HG03342 (cell line): ENCODE measurements around the gene GABRG3.

ENCODE experiments used
- ATAC-seq: cut with Tn5 transposase; IDR thresholded peaks from one replicate; pipeline ENCODE4 v1.9.1; 2021; ENCODE audit warnings: mild to moderate bottlenecking, moderate library complexity; ENCODE audit not compliant: unreplicated experiment

GABRG3 gene

DNA sequence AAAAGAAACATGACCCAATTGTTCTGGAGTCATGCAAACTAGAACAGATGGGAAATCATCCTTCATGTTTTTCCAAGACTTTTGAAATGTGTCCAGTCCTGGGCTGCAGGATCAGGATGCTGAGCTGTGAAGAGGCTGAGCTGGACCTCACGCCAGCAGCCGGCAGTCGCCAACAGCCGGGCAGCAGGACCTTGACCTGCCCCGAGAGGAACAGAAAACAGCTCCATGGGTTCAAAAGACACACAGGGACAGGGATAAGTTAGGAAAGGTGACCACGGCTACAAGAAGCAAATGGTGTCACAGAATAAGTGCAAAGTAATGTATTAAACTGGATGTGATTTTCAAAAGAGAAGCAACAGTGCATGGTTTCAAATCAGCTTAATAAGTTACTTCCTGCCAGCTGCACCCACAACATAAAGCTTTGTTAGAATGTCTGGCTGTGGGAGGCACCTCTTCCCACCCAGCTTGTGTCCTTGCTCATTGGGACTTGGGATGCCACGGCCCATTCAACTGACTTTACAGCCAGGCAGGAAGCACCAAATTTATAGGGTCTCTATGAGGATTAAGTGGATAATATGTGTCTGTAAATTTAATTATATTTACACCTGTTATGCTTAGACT lies 266.4 kb downstream of the GABRG3 start:
- ATAC-seq: no peak

DNA sequence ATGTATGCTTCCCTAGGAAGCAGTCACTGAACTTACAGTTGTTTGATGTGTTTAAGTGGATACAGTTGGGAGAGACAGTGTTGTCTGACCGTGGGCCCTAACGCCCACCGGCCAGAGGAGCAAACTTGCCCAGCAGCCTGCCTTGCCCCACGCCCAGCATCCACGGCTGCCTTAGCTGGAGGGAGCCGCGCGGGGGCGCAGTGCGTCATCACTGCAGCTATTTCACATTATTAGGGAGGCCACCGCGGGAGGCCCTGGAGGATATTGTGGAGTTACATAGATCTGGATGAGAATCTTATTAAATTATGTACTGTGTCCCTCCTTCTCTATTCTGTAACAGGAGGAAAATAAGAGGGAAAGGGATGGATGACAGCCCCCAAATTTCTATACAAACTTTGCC lies 267.2 kb downstream of the GABRG3 start:
- no peak for ATAC-seq

DNA sequence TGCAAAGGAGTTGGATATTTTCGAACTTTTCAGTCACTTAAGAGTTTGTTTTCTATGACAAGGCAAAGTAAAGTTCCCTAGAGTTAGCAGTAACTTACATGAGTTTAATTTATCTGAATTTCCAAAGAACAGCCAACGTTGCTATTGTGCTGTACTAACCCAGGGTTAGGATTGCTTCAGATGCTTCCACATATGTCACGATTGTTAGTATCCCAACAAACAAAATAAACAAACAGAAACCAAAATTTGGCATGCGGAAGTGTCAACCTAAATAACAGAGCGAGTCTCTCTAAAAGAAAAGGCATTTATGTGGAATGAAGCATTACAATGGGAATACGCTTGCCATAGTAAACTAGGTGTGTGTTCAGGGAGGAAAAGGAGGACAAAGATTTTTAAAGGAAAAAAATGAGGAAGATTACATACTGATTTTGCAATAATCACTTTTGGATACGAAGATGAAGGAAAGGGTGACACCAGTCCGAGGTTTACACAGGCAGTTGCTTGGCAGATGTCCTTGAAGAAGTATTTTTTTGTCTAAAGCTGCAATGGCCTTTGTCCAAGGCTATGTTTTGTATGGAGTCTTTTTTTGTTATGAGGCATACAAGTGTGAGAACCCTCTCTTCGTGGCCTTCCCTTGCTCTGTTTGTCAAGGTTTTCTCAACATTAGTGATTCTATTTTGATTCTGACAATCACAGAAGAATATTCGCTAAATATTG lies 267.9 kb downstream of the GABRG3 start:
- ATAC-seq: no peak

DNA sequence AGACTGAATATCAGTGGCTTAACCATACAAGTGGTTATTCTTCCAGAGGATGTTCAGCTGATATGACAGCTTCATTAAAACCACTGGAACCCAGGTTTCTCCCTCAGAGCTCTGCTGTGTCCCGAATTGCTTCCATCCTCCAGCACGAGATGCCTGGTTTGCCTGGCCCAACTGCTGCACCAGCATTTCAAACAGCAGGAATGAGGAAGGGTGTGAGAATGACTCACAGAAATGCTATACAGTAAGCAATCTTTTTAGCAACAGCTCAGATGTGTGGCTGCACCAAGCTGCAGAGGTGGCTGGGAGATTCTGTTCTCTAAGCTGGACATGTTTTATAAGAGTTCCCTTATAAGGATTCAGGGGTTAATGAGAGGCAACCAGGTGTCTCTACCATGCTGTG lies 271.0 kb downstream of the GABRG3 start:
- no peak for ATAC-seq

DNA sequence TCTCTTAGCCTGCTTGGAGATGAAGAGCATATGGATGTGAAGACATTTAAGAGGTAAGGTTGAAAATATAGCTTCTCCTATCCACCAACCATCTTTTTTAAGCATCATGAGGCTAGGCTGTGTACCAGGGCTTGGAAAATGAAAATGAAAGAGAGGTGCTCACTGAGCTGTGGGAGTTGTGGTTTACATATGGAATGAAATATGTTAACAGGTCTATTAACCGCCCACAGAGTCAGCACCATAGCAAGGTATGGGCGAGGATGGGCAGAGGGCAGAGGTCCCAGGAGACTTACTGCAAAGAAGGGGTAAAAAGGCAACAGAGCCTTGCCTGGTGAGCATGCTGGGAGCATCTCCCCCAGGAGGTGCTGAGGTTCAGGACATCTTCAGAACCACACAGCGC lies 273.1 kb downstream of the GABRG3 start:
- no peak for ATAC-seq

DNA sequence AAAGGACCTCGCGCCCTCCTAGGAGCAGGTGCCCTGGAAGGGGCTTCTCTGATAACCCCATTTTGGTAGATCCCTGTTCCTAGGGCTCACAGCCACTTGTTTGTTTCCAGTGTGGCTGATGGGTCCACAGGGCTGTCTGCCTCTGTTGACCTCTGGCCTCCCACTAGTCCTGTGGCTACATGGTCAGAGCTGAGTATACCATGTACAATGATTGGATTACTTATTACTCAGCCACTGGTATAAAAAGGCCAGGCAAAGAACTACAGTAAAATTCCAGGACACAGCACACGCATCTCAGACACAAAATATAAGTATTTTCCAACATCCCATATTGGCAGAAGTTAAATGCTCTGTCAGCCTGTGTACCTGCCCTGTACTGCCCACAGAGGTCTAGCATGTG lies 277.3 kb downstream of the GABRG3 start:
- ATAC-seq: no peak

DNA sequence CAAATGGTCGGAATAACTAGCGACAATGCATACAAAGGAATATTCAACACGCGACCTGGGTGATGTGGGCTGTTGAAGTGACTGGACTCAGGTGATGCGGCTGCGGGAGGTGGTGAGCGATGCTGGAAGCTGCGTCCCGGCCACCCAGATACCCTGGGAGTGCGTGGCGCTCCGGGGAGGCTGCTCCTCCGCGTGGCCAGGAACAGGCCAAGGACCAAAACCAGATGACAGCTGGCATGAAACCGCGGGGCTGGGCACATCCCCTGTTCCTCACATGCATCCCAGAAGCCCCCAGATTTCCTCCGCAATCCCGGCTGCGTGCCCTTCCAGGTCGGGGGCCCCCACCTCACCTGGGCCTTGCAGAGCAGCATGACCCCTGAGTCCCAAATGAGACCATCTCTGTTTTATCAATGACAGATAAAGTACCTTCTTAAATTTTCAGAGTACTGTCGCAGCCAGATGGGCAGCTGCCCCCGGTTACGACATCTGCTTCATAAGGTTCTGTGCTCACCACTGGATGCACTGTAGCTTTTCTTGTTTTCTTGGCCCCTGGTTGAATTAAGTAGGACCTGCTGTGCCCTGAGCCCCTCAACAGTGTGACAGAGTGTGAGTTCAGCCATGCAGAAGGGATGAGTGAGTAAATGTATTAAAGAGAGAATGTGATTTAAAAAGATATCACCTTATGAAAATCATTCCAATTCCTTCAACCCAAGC lies 278.2 kb downstream of the GABRG3 start:
- ATAC-seq: no peak

DNA sequence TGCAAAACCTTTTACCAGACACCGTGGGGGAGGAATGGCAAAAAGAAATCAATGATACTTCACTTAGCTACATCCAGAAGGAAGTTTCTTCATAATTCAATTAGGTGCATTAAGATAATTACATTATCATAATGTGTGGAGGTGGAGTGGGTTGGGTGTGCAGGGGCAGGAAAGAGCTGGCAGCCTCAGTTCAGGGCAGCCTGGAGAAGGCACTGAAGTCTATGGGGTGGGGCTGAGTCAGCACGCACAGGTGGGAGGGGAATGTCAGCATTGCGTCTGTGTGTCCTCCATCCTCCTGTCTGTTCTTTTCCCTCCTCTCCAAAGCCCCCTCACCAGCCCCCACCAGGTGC lies 278.8 kb downstream of the GABRG3 start:
- no peak for ATAC-seq

DNA sequence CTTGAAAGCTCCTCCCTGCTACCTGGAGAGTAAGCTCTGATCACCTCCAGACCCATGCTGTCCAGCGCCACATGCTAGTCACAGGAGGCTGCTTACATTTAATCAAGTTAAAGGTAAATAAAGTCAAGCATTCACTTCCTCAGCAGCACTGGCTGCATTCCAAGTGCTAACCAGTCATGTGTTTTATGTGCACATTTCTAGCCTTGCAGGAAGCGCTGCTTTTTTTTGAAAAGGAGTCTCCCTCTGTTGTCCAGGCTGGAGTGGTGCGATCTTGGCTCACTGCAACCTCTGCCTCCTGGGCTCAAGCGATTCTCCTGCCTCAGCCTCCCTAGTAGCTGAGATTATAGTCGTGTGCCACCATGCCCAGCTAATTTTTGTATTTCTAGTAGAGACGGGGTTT lies 279.2 kb downstream of the GABRG3 start:
- ATAC-seq: no peak

DNA sequence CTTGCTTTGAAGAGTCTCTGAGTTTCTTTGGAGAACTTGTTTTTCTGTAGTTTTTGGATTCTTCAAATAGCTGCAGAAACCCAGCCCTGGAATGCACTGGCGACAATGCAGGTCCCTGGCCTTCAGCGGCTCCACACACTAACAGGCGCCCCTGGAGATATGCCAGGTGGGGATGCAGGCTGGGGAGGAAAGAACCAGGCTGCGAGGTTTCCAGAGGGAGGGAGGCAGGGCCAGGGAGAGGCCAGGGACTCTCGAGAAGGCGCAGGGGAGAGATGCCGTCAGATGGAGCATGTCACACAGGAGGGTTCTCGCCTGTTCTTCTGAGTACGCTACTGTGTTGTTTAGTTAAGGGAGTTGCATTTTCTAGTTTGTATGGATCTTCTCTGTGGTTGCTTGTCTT lies 283.1 kb downstream of the GABRG3 start:
- ATAC-seq: no peak

DNA sequence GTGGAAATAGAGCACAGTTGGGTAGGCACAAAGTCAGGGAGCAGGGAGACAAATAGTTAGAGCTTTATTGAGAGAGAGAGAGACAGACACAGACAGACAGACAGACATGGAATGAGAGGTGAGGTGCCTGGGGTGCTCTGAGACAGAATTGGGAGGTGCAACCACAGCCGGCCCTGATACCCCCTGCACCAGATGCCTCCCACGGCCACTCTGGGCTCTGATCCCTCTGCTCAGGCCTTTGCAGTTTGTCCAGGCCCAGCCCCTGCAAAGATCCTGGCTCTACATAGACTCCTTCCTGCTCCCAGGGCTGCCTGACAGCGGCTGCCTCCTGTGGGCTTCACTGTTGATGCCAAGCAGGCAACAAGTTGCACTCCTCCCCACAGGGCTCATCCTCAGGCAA lies 283.8 kb downstream of the GABRG3 start:
- no peak for ATAC-seq

DNA sequence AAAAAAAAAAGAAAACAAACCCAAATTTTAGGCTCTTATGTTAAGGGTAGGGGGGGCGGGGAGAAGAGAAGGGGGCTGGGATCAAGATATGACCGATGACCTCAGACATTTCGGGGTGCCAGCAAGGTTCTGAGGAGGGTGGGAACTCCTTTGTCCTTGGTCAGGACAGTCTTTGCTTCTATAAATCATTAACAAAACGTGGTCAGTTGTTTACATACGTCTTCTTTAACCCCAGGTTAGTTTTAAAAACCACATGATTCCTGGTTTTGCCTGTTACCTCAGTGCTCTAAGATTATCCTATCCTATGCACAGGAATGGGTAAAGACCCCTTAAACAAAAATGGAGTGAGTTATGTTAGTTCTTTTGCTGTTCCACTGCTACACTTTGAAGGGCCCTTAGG lies 285.5 kb downstream of the GABRG3 start:
- ATAC-seq: no peak

DNA sequence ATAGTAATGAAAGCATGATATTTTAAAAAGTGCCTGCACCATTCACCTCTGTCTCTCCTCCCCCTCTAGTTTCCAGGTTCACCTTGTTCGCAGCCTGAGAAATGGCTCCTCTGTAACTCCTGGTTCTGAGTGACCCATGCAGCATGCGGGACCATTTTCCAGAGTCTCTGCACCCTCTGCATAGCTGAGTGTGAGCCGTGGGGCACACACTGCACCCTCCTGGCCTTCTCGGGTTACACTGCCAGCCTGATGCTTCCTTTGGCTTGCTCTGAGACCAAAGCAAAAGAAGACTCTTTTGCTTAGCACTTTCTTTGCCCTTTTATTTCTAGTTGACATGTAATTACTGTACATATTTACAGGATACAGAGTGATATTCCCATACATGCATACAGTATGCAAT lies 287.3 kb downstream of the GABRG3 start:
- no peak for ATAC-seq

DNA sequence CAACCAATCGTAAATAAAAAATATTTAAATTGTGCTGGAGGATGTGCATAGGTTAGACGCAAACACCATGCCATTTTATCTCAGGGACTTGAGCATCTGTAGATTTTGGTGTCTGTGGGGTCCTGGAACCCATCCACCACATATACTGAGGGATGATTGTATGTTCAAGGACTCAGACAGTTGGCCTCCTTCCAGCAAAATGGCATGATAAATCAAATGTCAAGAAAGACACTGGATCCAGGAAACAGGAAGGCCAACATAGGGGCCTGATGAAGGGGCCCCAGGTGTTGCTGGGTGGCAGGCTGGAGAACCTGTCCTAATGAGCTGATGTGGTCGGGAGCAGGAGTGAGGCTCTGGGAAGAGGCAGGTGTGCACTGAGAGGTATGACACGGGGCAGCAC lies 289.5 kb downstream of the GABRG3 start:
- ATAC-seq: no peak

DNA sequence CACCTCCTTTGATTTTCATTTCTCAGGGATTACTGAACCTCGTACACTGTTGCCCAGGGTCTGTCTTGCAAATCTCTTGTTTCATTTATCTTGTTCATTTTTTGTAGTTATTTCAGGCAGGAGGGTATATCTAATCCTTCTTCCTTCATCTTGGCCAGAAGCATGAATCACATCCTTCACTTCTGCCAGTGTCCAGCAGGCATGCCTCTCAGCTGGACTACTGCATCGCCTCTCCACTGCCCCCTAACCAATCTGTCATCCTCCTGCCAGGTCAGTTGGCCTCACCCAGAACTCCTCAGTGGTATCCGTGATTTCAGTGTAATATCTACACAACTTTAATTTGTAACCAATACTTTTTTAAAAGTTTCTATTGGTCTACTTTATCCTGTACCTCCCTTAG lies 297.9 kb downstream of the GABRG3 start:
- ATAC-seq: no peak

DNA sequence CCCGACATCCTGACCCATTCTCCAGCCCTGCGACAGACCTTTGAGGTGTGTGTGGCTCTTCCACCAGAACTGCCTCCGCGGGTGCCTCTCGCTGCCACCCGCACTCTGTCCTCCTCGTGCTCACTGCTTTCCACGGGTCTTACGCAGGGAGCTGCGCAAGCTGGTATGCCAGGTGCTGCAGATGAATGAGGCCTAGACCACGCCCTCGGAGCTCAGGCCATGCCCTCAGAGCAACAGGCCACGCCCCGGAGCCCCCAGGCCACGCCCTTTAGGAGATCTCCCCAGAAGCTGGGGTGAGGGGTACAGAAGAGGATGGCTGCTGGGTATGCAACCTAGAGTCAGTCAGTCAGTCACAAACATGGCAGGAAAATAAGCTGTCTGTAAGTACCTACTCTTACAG lies 300.3 kb downstream of the GABRG3 start:
- no peak for ATAC-seq

DNA sequence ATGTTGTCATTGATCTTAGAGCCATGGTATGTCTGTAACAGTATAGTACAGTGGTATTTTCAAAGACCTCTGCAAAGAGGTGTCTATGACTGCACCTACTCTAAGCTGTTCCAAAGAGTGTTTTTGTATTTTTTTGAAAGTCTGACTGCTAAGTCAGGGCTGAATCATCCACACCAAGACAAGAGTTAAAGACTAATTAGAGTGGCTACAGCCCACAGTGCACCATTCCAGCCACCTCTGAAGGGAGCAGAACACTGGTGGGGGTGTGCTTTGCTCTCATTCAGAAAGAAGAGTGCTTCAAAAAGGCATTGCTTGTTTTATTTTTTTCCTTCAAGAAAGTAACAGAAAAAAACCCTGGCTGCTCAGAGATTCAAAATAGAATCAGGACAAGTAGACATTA lies 301.4 kb downstream of the GABRG3 start:
- ATAC-seq: no peak

DNA sequence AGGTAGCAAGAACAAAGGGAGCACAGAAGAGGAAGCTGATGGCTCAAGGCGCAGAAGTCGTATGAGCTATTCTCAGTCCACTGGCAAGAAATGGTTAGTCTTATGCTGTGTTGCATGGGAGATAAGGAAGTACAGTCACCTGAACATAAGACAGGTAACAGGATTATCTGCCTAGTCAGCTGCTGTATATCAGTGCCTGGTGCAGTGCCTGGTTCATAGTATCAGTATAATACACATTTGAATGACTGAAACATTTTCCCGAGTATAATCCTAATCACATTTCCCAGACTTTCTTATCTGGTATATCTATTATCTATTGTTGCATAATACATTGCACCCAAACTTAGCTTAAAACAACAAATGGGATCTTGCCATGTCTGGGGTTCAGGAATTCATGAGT lies 302.5 kb downstream of the GABRG3 start:
- no peak for ATAC-seq

DNA sequence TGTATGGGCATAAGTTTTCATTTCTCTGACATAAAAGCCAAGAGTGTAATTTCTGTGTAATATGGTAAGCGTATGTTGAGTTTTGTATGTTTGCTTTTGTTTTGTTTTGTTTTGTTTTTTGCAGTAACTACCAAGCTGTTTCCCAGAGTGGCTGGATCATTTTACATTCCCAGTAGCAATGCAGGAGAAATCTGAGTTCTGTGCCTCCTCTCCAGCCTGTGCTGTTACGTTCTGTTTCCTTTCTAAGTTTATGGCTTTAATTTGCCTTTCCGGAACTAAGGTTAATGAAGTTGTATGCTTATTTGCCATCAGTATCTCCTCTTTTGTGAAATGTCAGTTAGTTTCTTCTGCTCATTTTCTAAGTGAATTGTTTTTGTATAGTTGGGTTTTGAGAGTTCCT lies 307.8 kb downstream of the GABRG3 start:
- ATAC-seq: no peak

DNA sequence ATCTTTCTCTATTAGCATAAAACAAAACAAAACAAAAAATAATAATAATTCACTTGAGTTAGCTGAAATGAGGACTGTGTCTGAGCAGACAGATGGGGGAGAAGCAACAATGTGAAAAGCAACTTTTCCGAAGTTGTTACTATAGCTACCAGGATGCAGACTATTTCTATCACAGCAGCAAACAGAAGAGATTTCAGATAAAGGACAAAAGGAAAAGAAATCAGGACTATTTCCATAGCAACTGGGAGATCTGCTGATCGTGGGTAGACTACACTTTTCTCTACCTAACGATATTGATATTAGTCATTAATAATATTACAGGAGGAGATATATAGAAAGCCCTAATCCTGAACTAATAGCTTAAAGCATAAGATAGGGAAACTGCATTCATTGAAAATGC lies 321.7 kb downstream of the GABRG3 start:
- no peak for ATAC-seq

DNA sequence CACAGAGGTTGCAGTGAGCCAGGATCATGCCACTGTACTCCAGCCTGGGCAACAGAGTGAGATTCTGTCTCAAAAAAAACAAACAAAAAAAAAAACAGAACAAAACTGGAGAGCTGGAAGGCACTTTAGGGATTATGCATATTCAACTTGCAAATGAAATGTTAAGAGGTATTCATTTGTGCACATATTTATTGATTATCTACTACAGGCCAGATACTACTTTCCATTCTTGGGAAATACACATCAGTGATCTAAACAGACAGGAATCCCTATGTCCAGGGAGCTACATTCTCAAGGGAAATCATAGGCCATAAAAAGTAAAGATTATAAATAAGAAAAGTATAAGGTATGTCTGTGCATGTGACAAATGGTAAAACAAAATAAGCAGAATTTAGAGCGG lies 322.6 kb downstream of the GABRG3 start:
- ATAC-seq: no peak

DNA sequence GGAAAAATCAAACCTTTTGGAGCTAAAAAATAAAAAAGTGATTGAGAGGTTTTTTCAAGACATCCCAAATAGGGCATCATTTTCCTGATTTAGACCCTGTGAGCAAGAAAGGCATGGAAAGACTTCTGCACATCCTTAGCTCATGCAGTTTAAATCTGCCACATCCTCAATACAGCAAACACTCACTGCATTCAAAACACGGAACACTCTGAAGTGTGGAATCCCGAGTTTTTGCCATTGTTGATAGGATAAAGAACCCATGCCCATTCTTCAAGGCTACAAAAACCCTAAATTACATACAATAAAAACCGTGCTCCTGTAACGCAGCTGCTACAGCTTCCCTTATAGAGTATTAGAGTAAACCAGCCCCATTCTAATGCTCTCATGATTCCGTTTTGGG lies 346.8 kb downstream of the GABRG3 start:
- ATAC-seq: no peak

DNA sequence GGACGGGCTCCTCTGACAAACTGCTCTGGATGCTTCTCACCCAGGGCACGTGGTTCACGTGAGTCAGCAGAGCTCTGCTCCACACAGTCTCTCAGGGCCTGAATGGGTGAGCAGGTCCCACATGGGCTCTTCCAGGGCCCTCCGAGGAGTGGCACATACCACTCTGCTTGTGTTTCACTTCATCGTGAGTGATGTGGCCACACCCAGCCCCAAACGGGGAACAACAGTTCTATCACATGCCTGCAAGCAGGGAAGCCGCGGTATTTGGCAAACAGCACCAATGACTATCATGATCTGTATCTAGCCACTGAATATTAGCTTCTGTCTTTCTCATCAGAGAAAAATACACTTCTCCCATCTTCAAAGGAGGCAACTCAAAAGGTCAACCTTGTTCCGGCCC lies 352.8 kb downstream of the GABRG3 start:
- no peak for ATAC-seq
